ENCODE measurements around the gene ZNF736.

DNA sequence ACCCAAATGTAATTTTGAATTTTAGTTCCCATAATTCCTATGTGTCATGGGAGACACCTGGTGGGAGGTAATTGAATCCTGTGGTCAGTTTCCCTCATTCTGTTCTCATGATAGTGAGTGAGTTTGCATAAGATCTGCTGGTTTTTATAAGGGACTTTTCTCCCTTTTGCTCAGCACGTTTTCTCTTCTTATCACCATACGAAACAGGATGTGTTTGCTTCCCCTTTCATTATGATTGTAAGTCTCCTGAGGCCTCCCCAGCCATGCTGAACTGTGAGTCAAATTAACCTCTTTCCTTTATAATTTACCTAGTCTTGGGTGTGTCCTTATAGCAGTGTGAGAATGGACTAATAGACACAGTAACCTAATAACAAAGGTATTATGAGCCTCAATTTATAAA, 36.1 kb upstream of the ZNF736 start:
- no peak for TF ChIP-seq POLR2A (IDR thresholded peaks at IDR 0.05; ENCODE audit: low read length)
- TF ChIP-seq GATA1 (IDR thresholded peaks at IDR 0.05; ENCODE audit: low read depth, low read length): no peak
